Stimulated activated naive CD4-positive, alpha-beta T cell (primary cell): ENCODE results near the gene GEMIN7.

Experiments
- DNase-seq, 6 experiments: peaks; one replicate each; lab custom pipeline; 2025; lab: John Stamatoyannopoulos, UW

Gene GEMIN7

GRCh38 chr19:45061965-45062364 lies 17.1 kb upstream of the GEMIN7 start:
- DNase-seq: no peak

- no peak for DNase-seq
These were observed 14.9 kb upstream of the GEMIN7 start for GRCh38 chr19:45063851-45064801.

GRCh38 chr19:45066921-45067661 lies 12.0 kb upstream of the GEMIN7 start:
- no peak for DNase-seq

GRCh38 chr19:45068041-45068440 lies 11.0 kb upstream of the GEMIN7 start:
- DNase-seq: no peak

- no peak for DNase-seq
These were observed 10.0 kb upstream of the GEMIN7 start for GRCh38 chr19:45069056-45069455.

- no peak for DNase-seq
These were observed 8.8 kb upstream of the GEMIN7 start for GRCh38 chr19:45070214-45070613.

GRCh38 chr19:45070861-45071544 lies 8.1 kb upstream of the GEMIN7 start:
- DNase-seq: no peak

- DNase-seq: no peak
These were observed 7.5 kb upstream of the GEMIN7 start for GRCh38 chr19:45071545-45071938.

- DNase-seq: no peak
These were observed 6.9 kb upstream of the GEMIN7 start for GRCh38 chr19:45071969-45072790.

- no peak for DNase-seq
These were observed 4.2 kb upstream of the GEMIN7 start for GRCh38 chr19:45074744-45075300.

- DNase-seq: peak in 3 of 6 experiments; percentile 15 to 32 (median 20)
These were observed 3.6 kb upstream of the GEMIN7 start for GRCh38 chr19:45075301-45076028.

- peak; percentile 48 to 73 (median 56) for DNase-seq
These were observed 2.8 kb upstream of the GEMIN7 start, which contains the start of gene ZNF296 for GRCh38 chr19:45076029-45076850. ZNF296 (minus strand) TSS chr19:45076478; CDS start chr19:45076373, 105 bp downstream.

GRCh38 chr19:45076851-45077730 lies 2.0 kb upstream of the GEMIN7 start:
- DNase-seq: no peak

- no peak for DNase-seq
These were observed 534 bp upstream of the GEMIN7 start for GRCh38 chr19:45078390-45079062.

- no peak for DNase-seq
These were observed 881 bp downstream of the GEMIN7 start for GRCh38 chr19:45079911-45080370.

- DNase-seq: no peak
These were observed 3.1 kb downstream of the GEMIN7 start for GRCh38 chr19:45082170-45082569.

- no peak for DNase-seq
These were observed 7.4 kb downstream of the GEMIN7 start for GRCh38 chr19:45086480-45086879.

GRCh38 chr19:45087531-45087930 lies 8.5 kb downstream of the GEMIN7 start:
- peak in 3 of 6 experiments; percentile 7 to 22 (median 11) for DNase-seq
